HG02798 (cell line): ENCODE data around the gene VPS36.
"Not testable (repeated sequence)": the region's sequence is repeated elsewhere in the genome, so short reads cannot be mapped to it uniquely, and the experiment has no call there.

Experiments
- ATAC-seq: cut with Tn5 transposase; IDR thresholded peaks from one replicate; pipeline ENCODE4 v1.9.1; 2021; ENCODE audit warnings: mild to moderate bottlenecking; ENCODE audit not compliant: unreplicated experiment, poor library complexity

Gene VPS36

GRCh38 chr13:52447815-52448552 is 2.5 kb downstream of the VPS36 start:
- no peak for ATAC-seq

GRCh38 chr13:52447354-52447753 is 3.1 kb downstream of the VPS36 start:
- ATAC-seq, result no peak

GRCh38 chr13:52446265-52446664 is 4.2 kb downstream of the VPS36 start:
- ATAC-seq, result no peak

GRCh38 chr13:52432456-52432855 is 18.0 kb downstream of the VPS36 start:
- no peak for ATAC-seq

- ATAC-seq, result no peak
These were observed 22.1 kb downstream of the VPS36 start for GRCh38 chr13:52428295-52428694.

GRCh38 chr13:52421216-52421615 is 29.2 kb downstream of the VPS36 start:
- no peak for ATAC-seq

GRCh38 chr13:52419080-52419479 is 31.4 kb downstream of the VPS36 start:
- no peak for ATAC-seq

GRCh38 chr13:52414963-52415362 is 35.5 kb downstream of the VPS36 start:
- no peak for ATAC-seq

GRCh38 chr13:52414051-52414450 is 36.4 kb downstream of the VPS36 start:
- no peak for ATAC-seq

- ATAC-seq, result no peak
These were observed 38.3 kb downstream of the VPS36 start for GRCh38 chr13:52412128-52412527.

- peak; percentile 90 for ATAC-seq
These were observed 38.8 kb downstream of the VPS36 start for GRCh38 chr13:52411629-52412028.

- ATAC-seq, result not testable (repeated sequence)
These were observed 42.3 kb downstream of the VPS36 start for GRCh38 chr13:52408071-52408658.

- ATAC-seq, result not testable (repeated sequence)
These were observed 43.0 kb downstream of the VPS36 start for GRCh38 chr13:52407436-52407835.

GRCh38 chr13:52406629-52407028 is 43.8 kb downstream of the VPS36 start:
- ATAC-seq, result no peak

GRCh38 chr13:52405767-52406494 is 44.5 kb downstream of the VPS36 start, which contains the start of gene THSD1:
Gene THSD1, minus strand, starts transcription at chr13:52406172. Its CDS starts 3,572 bp downstream, at chr13:52402600.
- peak; percentile 57 for ATAC-seq

- ATAC-seq, result no peak
These were observed 45.1 kb downstream of the VPS36 start for GRCh38 chr13:52405369-52405766.

GRCh38 chr13:52399708-52400107 is 50.7 kb downstream of the VPS36 start:
- no peak for ATAC-seq

GRCh38 chr13:52399046-52399445 is 51.4 kb downstream of the VPS36 start:
- ATAC-seq, result no peak

GRCh38 chr13:52395704-52396103 is 54.7 kb downstream of the VPS36 start:
- ATAC-seq, result no peak

GRCh38 chr13:52394586-52394985 is 55.8 kb downstream of the VPS36 start:
- no peak for ATAC-seq
